Lung (tissue), 12 donors: ENCODE data around the gene FUCA1. TPM values are rescaled to one million over a fixed set of nuclear protein-coding genes. Genes with fewer than 3 reads are reported as not detected.

Experiments
- ATAC-seq: fragments of 200-7000 bp; cut with Tn5 transposase; one replicate; pipeline ENCODE4 v1.9.1; 2020; ENCODE audit warnings: moderate number of reproducible peaks; ENCODE audit not compliant: insufficient read depth, low FRiP score
- DNase-seq, 3 donors: peaks; one replicate each; pipeline ENCODE4 v3.0.0-alpha.2; 2013 to 2017
- H3K27ac ChIP-seq, 2 donors: one replicate each; pipeline ENCODE4 v1.5.1; 2013; ENCODE audit warnings: mild to moderate bottlenecking in 2 of 2, moderate library complexity in 2 of 2, control low read depth in 1 of 2, inconsistent platforms in 1 of 2, low read depth in 1 of 2, low read length in 1 of 2
- H3K27me3 ChIP-seq, 3 donors: one replicate each; pipeline ENCODE4 v1.5.1; 2013; ENCODE audit warnings: low read length in 2 of 3; ENCODE audit not compliant: control insufficient read depth in 3 of 3, insufficient read depth in 3 of 3
- H3K36me3 ChIP-seq, 4 donors: one replicate each; pipeline ENCODE4 v1.5.1; 2013; ENCODE audit warnings: low read length in 4 of 4, mild to moderate bottlenecking in 1 of 4, moderate library complexity in 1 of 4; ENCODE audit not compliant: control insufficient read depth in 4 of 4, insufficient read depth in 4 of 4
- H3K4me1 ChIP-seq, 5 donors: one replicate each; pipeline ENCODE4 v1.5.1; 2013; ENCODE audit warnings: low read length in 5 of 5, mild to moderate bottlenecking in 2 of 5, moderate library complexity in 1 of 5; ENCODE audit not compliant: control insufficient read depth in 5 of 5, insufficient read depth in 5 of 5
- H3K4me3 ChIP-seq: one replicate; pipeline ENCODE4 v1.5.1; 2013; ENCODE audit warnings: mild to moderate bottlenecking, control low read depth, moderate library complexity
- H3K9ac ChIP-seq, 2 donors: one replicate each; pipeline ENCODE4 v1.5.1; 2013; ENCODE audit warnings: low read length in 2 of 2, control low read depth in 1 of 2; ENCODE audit not compliant: insufficient read depth in 1 of 2
- H3K9me3 ChIP-seq, 4 donors: one replicate each; pipeline ENCODE4 v1.5.1; 2013; ENCODE audit warnings: low read length in 3 of 4, mild to moderate bottlenecking in 1 of 4, moderate library complexity in 1 of 4; ENCODE audit not compliant: control insufficient read depth in 4 of 4, insufficient read depth in 3 of 4
- CTCF ChIP-seq: IDR thresholded peaks from 2 replicates; pipeline ENCODE4 v1.5.1; 2012; ENCODE audit warnings: mild to moderate bottlenecking; ENCODE audit errors: control extremely low read depth, extremely low read depth
- WGBS, 2 donors: extraction: QIAGEN DNeasy Blood & Tissue Kit; methylation state at CpG; one replicate each; pipeline ENCODE4 v1.1.7; 2013; 5-methylcytosine and 5-hydroxymethylcytosine counted together
- polyA plus RNA-seq, 2 donors: library from polyadenylated mRNA; stranded (reverse); fragments of 200-250 nt; gene quantifications; one replicate each; pipeline ENCODE4 v1.2.1, GENCODE V29; 2013
- total RNA-seq, 2 donors: library from RNA; depleted of rRNA in 1 of 2; stranded (reverse); fragments of >200 nt in 1 of 2; gene quantifications; one replicate each; pipeline ENCODE4 v1.2.1, GENCODE V29; 2014 to 2021
- donor health status: control.
- donor health status: control.
- donor health status: Bipolar disorder and iron deficiency.
- donor health status: healthy.
- donor health status: DM: yes; HTN: yes; CAD: no.

The FUCA1 gene
- total and polyA plus RNA-seq, 4 donors = 31.2 to 41.1 (median 35.6) TPM

- ATAC-seq (no peak), DNase-seq (no peak)
- H3K27ac ChIP-seq = no peak overlapping the region
- no peak overlapping the region for H3K9ac ChIP-seq
- WGBS, 2 donors = 27 to 64% methylated on average over 3 of the region's 3 CpGs
- H3K27me3 ChIP-seq = peaks cover 0 to 9% (median 8%) of the 10 kb centered on the region in 3 donors
- no peaks in the 10 kb centered on the region for H3K36me3 ChIP-seq
- no peak overlapping the region for H3K4me3 ChIP-seq
- H3K4me1 ChIP-seq = peaks cover 0 to 5% (median 0%) of the 10 kb centered on the region in 5 donors
- TF ChIP-seq CTCF = no peak
- H3K9me3 ChIP-seq = peaks cover 0 to 2% (median 0%) of the 10 kb centered on the region in 4 donors
Observed at GRCh38 chr1:23899070-23899469, 31.0 kb upstream of the FUCA1 start.

- ATAC-seq = no peak
- 24 to 39% methylated on average over 6 of the region's 6 CpGs for WGBS, 2 donors
Observed at GRCh38 chr1:23897083-23897482, 29.0 kb upstream of the FUCA1 start.

GRCh38 chr1:23896491-23896890, 28.4 kb upstream of the FUCA1 start:
- Histone ChIP-seq H3K27ac (peak overlapping the region in 1 of 2 donors; percentile 49), H3K4me1 (peaks cover 0 to 3% (median 0%) of the 10 kb centered on the region in 5 donors), H3K9ac (no peak overlapping the region), H3K4me3 (no peak overlapping the region), H3K9me3 (no peaks in the 10 kb centered on the region), H3K27me3 (no peaks in the 10 kb centered on the region), H3K36me3 (no peaks in the 10 kb centered on the region)
- ATAC-seq (no peak), DNase-seq (no peak)
- no peak for TF ChIP-seq CTCF
- WGBS, 2 donors = 11 to 32% methylated on average over 3 of the region's 3 CpGs

More at GRCh38 chr1:23897083-23897482, 29.0 kb upstream of the FUCA1 start:
- peaks cover 0 to 5% (median 0%) of the 10 kb centered on the region in 5 donors for H3K4me1 ChIP-seq
- no peak for DNase-seq
- TF ChIP-seq CTCF = no peak
- H3K4me3 ChIP-seq = no peak overlapping the region
- no peaks in the 10 kb centered on the region for H3K27me3 ChIP-seq
- H3K9me3 ChIP-seq = peaks cover 0 to 2% (median 0%) of the 10 kb centered on the region in 4 donors
- H3K27ac ChIP-seq = no peak overlapping the region
- H3K36me3 ChIP-seq = no peaks in the 10 kb centered on the region
- no peak overlapping the region for H3K9ac ChIP-seq

GRCh38 chr1:23895993-23896392, 27.9 kb upstream of the FUCA1 start:
- no peak for TF ChIP-seq CTCF
- H3K36me3 ChIP-seq = no peaks in the 10 kb centered on the region
- peak overlapping the region in 1 of 2 donors; percentile 49 for H3K27ac ChIP-seq
- no peaks in the 10 kb centered on the region for H3K27me3 ChIP-seq
- H3K9ac ChIP-seq = no peak overlapping the region
- no peak overlapping the region for H3K4me3 ChIP-seq
- ATAC-seq = no peak
- 71 to 80% methylated on average over 4 of the region's 4 CpGs for WGBS, 2 donors
- no peaks in the 10 kb centered on the region for H3K9me3 ChIP-seq
- H3K4me1 ChIP-seq = peaks cover 0 to 3% (median 0%) of the 10 kb centered on the region in 5 donors
- DNase-seq = no peak
